Heart left ventricle (tissue), 16 donors: ENCODE results near the gene ZNF593OS. TPM values are rescaled to one million over a fixed set of nuclear protein-coding genes. Genes with fewer than 3 reads are reported as not detected.

Experiments used
- ATAC-seq, 4 donors: fragments of 200-7000 bp; cut with Tn5 transposase; one replicate each; pipeline ENCODE4 v1.9.1; 2020 to 2022; ENCODE audit warnings: moderate library complexity in 4 of 4, mild to moderate bottlenecking in 3 of 4, moderate number of reproducible peaks in 1 of 4
- DNase-seq, 5 donors: peaks; one replicate each; pipeline ENCODE4 v3.0.0-alpha.2; 2020
- H3K27ac ChIP-seq, 12 donors: fragments of 200-600 bp; sonication (generic) in 4 of 12; one replicate each; pipeline versions ENCODE4 v1.5.0 to v1.8.0; 2016 to 2022; ENCODE audit warnings: mild to moderate bottlenecking in 2 of 12
- H3K27me3 ChIP-seq, 9 donors: fragments of 200-600 bp; sonication (generic) in 2 of 9; one replicate each; pipeline versions ENCODE4 v1.5.1 to v1.8.0; 2016 to 2022; ENCODE audit warnings: mild to moderate bottlenecking in 3 of 9
- H3K36me3 ChIP-seq, 9 donors: fragments of 200-600 bp; sonication (generic) in 2 of 9; one replicate each; pipeline versions ENCODE4 v1.5.0 to v1.8.0; 2018 to 2022; ENCODE audit warnings: mild to moderate bottlenecking in 2 of 9
- H3K4me1 ChIP-seq, 12 donors: fragments of 200-600 bp; sonication (generic) in 4 of 12; one replicate each; pipeline versions ENCODE4 v1.5.0 to v1.8.0; 2016 to 2022; ENCODE audit warnings: mild to moderate bottlenecking in 3 of 12
- H3K4me3 ChIP-seq, 12 donors: fragments of 200-600 bp; sonication (generic) in 4 of 12; one replicate each; pipeline versions ENCODE4 v1.5.0 to v1.8.0; 2017 to 2022; ENCODE audit warnings: mild to moderate bottlenecking in 9 of 12, moderate library complexity in 4 of 12
- H3K9me3 ChIP-seq, 12 donors: fragments of 200-600 bp; sonication (generic) in 4 of 12; one replicate each; pipeline versions ENCODE4 v1.5.0 to v1.8.0; 2016 to 2022; ENCODE audit warnings: mild to moderate bottlenecking in 1 of 12
- POLR2A ChIP-seq, 2 donors: fragments of 450-650 bp; IDR thresholded peaks; one replicate each; pipeline ENCODE4 v1.6.1; 2017; ENCODE audit warnings: antibody characterized with exemption in 2 of 2, mild to moderate bottlenecking in 2 of 2, moderate library complexity in 2 of 2
- WGBS, 4 donors: extraction: QIAGEN DNeasy Blood & Tissue Kit in 2 of 4; methylation state at CpG; one replicate each; pipeline versions ENCODE4 v1.1.5 to v1.1.7; 2013 to 2018; 5-methylcytosine and 5-hydroxymethylcytosine counted together
- intact Hi-C, 10 donors: fragments of 100-400 bp; cut with DNase I; formaldehyde crosslinking; loops; one replicate each; pipeline versions ENCODE4 v1.11.1 to v1.14.2; 2022
- polyA plus RNA-seq, 2 donors: library from polyadenylated mRNA; stranded (reverse); fragments of 200-250 nt; gene quantifications; one replicate each; pipeline ENCODE4 v1.2.3, GENCODE V29; 2013
- total RNA-seq, 9 donors: library from RNA; depleted of rRNA in 2 of 9; stranded (reverse); fragments of >200 nt in 2 of 9; fragmentation: NEBNext Ultra II Directional in 3 of 9; extraction: Animal tissue kit (Norgen Biotek cat#: 25700) in 3 of 9; gene quantifications; one replicate each; pipeline versions ENCODE4 v1.1.0 to v1.2.4, GENCODE V29; 2016 to 2023
- TF ChIP-seq, protein P1 (sequence below), 12 donors: fragments of 200-600 bp; sonication (generic) in 4 of 12; IDR thresholded peaks; one replicate each; pipeline versions ENCODE4 v1.5.0 to v1.8.0; 2018 to 2022; ENCODE audit warnings: antibody characterized with exemption in 12 of 12, mild to moderate bottlenecking in 5 of 12
- donor health status: ischemic (EF 13 %, LVEDD 7.1; RV severe dilation, severe dysfunction).
- donor health status: healthy with polysubstance abuse.
- donor health status: DM: no; HTN: yes; CAD: no.
- donor health status: DM: no; HTN: no; CAD: no.
- donor health status: ischemic (EF 25% LVEDD 6.9; RV normal size, moderate dysfunction).
- donor health status: ischemic (EF 25% LVEDD 5.7; RV mildly dilated, moderate dysfunction).
- donor health status: healthy.
- donor health status: DM: yes; HTN: yes; CAD: no.
- donor health status: ischemic (EF 35%, LVEDD 5.7; RV mildly dilated, moderate dysfunction).
- donor health status: nonischemic (EF 11% LVEDD 7.7; RV severe dilation, severe dysfunction).
- donor health status: DM: yes; HTN: yes; CAD: no.
- donor health status: PGD.
- donor health status: ischemic (EF 29% LVEDD 5.4; RV normal size, mild dysfunction).
- donor health status: nonischemic (EF 23%, LVEDD 6.1; RV moderate dilation, normal function).

Gene ZNF593OS
- total and polyA plus RNA-seq, 11 donors: not detected

DNA sequence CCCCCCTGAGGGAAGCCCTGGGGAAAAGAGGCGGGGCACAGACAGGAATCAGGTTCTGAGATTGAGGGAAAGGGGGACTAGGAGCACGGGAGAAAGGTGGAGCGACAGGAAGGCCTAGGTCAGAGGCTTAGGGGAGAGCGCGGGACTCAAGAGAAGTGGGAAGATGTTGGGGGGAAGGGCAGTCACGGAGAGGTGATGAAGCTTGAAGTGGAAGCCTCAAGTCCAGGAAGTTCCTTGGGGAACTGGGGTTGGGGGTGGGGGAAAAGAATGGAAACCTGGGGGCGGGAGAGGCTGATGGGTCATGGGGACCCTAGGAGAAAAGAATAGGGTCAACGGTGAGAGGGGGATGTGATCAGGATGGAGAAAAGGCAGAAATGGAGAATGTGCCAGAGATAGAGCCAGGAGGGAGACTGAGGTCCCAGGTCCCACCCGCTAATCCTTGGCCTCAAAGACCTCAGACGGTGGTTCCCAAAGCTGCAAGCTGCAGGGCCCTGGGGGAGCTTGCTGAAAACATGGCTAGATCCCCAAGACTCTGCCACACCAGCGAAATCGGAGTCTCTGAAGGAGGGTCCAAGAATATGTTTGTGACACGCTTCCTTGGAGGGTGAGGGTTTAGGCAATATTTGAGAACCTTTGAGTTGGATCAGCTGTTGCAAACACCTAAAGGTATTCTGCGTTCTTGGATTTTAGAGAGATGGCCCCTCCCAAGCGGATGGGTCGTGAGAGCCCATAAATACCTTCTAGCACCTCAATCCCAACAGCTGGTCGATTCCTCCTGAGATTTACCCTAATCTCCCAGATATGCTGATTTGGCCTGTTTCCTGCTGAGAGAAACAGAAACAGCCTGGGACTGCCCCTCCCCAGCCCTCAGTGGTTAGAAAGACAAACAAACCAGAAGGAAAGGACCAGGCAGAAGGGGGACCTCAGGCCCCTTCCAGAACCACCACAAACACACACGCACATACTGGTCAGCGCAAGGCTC is 6.5 kb downstream of the ZNF593OS start:
- 69 to 77% (median 73%) methylated on average over 19 of the region's 19 CpGs for WGBS, 4 donors
- peaks cover 0 to 30% (median 0%) of the 10 kb centered on the region in 9 donors for H3K27me3 ChIP-seq
- DNase-seq (no peak), ATAC-seq (no peak)
- peaks cover under 1 to 53% (median 30%) of the 10 kb centered on the region in 12 donors for H3K4me1 ChIP-seq
- H3K4me3 ChIP-seq: peak overlapping the region in 5 of 12 donors; percentile 42 to 59 (median 49)
- H3K27ac ChIP-seq: peak overlapping the region in 10 of 12 donors; percentile 42 to 76 (median 57)
- TF ChIP-seq, protein P1, sequence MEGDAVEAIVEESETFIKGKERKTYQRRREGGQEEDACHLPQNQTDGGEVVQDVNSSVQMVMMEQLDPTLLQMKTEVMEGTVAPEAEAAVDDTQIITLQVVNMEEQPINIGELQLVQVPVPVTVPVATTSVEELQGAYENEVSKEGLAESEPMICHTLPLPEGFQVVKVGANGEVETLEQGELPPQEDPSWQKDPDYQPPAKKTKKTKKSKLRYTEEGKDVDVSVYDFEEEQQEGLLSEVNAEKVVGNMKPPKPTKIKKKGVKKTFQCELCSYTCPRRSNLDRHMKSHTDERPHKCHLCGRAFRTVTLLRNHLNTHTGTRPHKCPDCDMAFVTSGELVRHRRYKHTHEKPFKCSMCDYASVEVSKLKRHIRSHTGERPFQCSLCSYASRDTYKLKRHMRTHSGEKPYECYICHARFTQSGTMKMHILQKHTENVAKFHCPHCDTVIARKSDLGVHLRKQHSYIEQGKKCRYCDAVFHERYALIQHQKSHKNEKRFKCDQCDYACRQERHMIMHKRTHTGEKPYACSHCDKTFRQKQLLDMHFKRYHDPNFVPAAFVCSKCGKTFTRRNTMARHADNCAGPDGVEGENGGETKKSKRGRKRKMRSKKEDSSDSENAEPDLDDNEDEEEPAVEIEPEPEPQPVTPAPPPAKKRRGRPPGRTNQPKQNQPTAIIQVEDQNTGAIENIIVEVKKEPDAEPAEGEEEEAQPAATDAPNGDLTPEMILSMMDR (IDR thresholded peaks at IDR 0.05): no peak
- TF ChIP-seq POLR2A (IDR thresholded peaks at IDR 0.05): no peak
- intact Hi-C loops: loop anchor here (1.0 to 10.0 kb wide), 12 partner anchors 53 to 268 kb away; partner anchors contain the start of genes CEP85 (in 3 of the 10), PDIK1L (in 2 of the 10) and STMN1 (in 1 of the 10)
- no peaks in the 10 kb centered on the region for H3K36me3 ChIP-seq
- H3K9me3 ChIP-seq: no peaks in the 10 kb centered on the region

DNA sequence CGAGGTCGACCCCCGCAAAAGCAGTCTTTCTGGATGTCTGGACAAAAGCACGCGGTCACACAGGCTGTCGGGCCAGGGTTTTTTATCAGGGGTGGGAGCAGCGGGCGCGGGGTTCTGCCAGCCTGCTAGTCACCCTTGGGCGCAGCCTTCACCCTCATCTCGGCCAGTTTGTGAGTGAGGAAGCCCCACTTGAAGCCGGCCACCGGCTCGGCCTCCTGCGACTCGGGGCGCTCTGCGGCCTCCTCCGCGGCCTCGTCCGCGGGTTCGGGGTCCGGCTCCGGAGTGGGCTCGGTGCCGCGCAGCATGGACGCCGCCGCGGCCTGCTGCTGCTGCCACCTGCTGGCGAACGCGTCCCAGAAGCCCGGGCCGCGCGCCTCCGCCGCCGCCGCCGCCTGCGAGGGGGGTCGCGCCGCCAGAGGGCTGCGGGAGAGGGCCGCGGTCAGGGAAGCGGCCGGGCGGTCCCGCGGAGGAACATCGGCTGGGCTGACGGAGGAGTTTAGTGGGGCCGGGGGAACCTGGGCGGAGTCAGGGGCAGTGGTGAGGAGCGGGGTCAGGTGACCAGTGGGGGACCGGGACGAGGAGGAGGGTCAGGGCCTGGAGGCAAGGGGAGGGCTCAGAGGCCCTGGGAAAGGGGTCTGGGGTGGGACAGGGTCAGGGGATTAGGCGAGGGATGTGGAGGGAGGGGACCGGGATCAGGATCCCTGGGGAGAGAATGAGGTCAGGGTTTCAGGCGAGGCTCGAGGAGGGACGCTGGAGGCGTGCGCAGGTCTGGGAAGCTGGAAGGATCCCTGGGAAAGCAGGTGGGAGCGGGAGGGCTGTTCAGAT is 7.4 kb downstream of the ZNF593OS start:
- 10 to 25% (median 17%) methylated on average over 25 to 72 of the region's 72 CpGs for WGBS, 4 donors
- H3K4me1 ChIP-seq: peaks cover 0 to 54% (median 28%) of the 10 kb centered on the region in 12 donors
- intact Hi-C loops: loop anchor here in 9 of 10 donors (1.0 to 10.0 kb wide), 9 partner anchors 52 to 259 kb away; partner anchors contain the start of genes CEP85 (in 2 of the 9), PDIK1L (in 2 of the 9) and STMN1 (in 1 of the 9)

DNA sequence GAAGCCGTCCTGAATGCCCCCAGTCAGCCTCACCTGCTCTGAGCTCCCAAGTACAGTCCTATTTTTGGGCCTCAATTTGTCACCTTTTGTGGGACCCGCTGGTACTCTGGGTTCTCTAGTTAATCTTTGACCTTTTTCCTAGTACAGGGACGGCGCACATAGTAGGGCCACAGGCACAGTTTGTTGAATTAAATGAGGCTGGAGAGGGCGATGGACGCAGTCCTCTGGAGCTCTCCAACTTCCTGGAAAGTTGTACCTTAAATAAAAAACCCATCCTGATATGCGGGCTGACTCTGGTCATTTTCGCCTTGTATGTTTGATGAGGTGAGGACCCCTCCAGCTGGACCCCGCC is 8.0 kb downstream of the ZNF593OS start:
- TF ChIP-seq, protein P1 (IDR thresholded peaks at IDR 0.05): no peak
- no peak for TF ChIP-seq POLR2A (IDR thresholded peaks at IDR 0.05)
- ATAC-seq (no peak), DNase-seq (no peak)
- Histone ChIP-seq H3K4me1 (peaks cover 0 to 56% (median 27%) of the 10 kb centered on the region in 12 donors), H3K27me3 (peaks cover 0 to 30% (median 0%) of the 10 kb centered on the region in 9 donors), H3K9me3 (no peaks in the 10 kb centered on the region), H3K36me3 (no peaks in the 10 kb centered on the region), H3K27ac (peak overlapping the region in 6 of 12 donors; percentile 9 to 74 (median 55)), H3K4me3 (peak overlapping the region in 11 of 12 donors; percentile 27 to 61 (median 49))
- intact Hi-C loops: loop anchor here in 9 of 10 donors (1.0 to 10.0 kb wide), 9 partner anchors 51 to 259 kb away; partner anchors contain the start of genes PDIK1L (in 4 of the 9), CEP85 (in 2 of the 9) and STMN1 (in 1 of the 9)
- WGBS, 4 donors: 70 to 86% (median 81%) methylated on average over 9 of the region's 9 CpGs

More for the DNA sequence above, 7.4 kb downstream of the ZNF593OS start:
- Histone ChIP-seq H3K4me3 (peak overlapping the region in 11 of 12 donors; percentile 27 to 61 (median 49)), H3K27ac (peak overlapping the region in 10 of 12 donors; percentile 42 to 76 (median 57)), H3K36me3 (no peaks in the 10 kb centered on the region), H3K9me3 (no peaks in the 10 kb centered on the region), H3K27me3 (peaks cover 0 to 30% (median 0%) of the 10 kb centered on the region in 9 donors)
- peak; percentile 42 to 83 (median 64) for DNase-seq
- no peak for TF ChIP-seq POLR2A (IDR thresholded peaks at IDR 0.05)
- TF ChIP-seq, protein P1 (IDR thresholded peaks at IDR 0.05): peak; percentile 19 to 91 (median 70)
- peak in 3 of 4 donors; percentile 18 to 33 (median 29) for ATAC-seq
